ENCODE measurements around the gene HDAC9.
"Not testable (repeated sequence)": the region's sequence is repeated elsewhere in the genome, so short reads cannot be mapped to it uniquely, and the experiment has no call there.

The HDAC9 gene

GRCh38 chr7:18905316-18905943, 409.9 kb downstream of the HDAC9 start:
- DNase-seq, result no peak

GRCh38 chr7:18906901-18907300, 411.4 kb downstream of the HDAC9 start:
- no peak for DNase-seq

GRCh38 chr7:18913106-18913505, 417.6 kb downstream of the HDAC9 start:
- no peak for DNase-seq

- no peak for DNase-seq
Observed at GRCh38 chr7:18916826-18917225, 421.3 kb downstream of the HDAC9 start.

GRCh38 chr7:18927134-18927533, 431.6 kb downstream of the HDAC9 start:
- no peak for DNase-seq

- no peak for DNase-seq
Observed at GRCh38 chr7:18936265-18936664, 440.7 kb downstream of the HDAC9 start.

GRCh38 chr7:18939771-18940592, 444.4 kb downstream of the HDAC9 start:
- no peak for DNase-seq

GRCh38 chr7:18940593-18941134, 445.1 kb downstream of the HDAC9 start:
- DNase-seq, result no peak

GRCh38 chr7:18941207-18941606, 445.7 kb downstream of the HDAC9 start:
- DNase-seq, result no peak

GRCh38 chr7:18948521-18948920, 453.0 kb downstream of the HDAC9 start:
- DNase-seq, result no peak

GRCh38 chr7:18952846-18953245, 457.3 kb downstream of the HDAC9 start:
- DNase-seq, result no peak

GRCh38 chr7:18958627-18959026, 463.1 kb downstream of the HDAC9 start:
- no peak for DNase-seq

GRCh38 chr7:18960725-18961124, 465.2 kb downstream of the HDAC9 start:
- DNase-seq, result no peak

- no peak for DNase-seq
Observed at GRCh38 chr7:18962031-18962430, 466.5 kb downstream of the HDAC9 start.

GRCh38 chr7:18965657-18966056, 470.1 kb downstream of the HDAC9 start:
- DNase-seq, result no peak

- not testable (repeated sequence) for DNase-seq
Observed at GRCh38 chr7:18967755-18968154, 472.2 kb downstream of the HDAC9 start.

GRCh38 chr7:18971839-18972238, 476.3 kb downstream of the HDAC9 start:
- DNase-seq, result no peak

- DNase-seq, result no peak
Observed at GRCh38 chr7:18974803-18975202, 479.3 kb downstream of the HDAC9 start.

GRCh38 chr7:18975276-18975675, 479.7 kb downstream of the HDAC9 start:
- no peak for DNase-seq

- no peak for DNase-seq
Observed at GRCh38 chr7:18975689-18976280, 480.2 kb downstream of the HDAC9 start.

GRCh38 chr7:18976715-18977471, 481.3 kb downstream of the HDAC9 start:
- no peak for DNase-seq

GRCh38 chr7:18978108-18978495, 482.6 kb downstream of the HDAC9 start:
- no peak for DNase-seq

GRCh38 chr7:18990700-18991099, 495.2 kb downstream of the HDAC9 start:
- DNase-seq, result not testable (repeated sequence)

Data from inflammatory macrophage treated with lipopolysaccharide for 4 hours (primary cell).